HG02870 (cell line): ENCODE data around the gene PKD2.
A peak's percentile ranks its signal among the peaks of the same experiment; 100 is the strongest.

Source experiments
- ATAC-seq: cut with Tn5 transposase; IDR thresholded peaks from one replicate; pipeline ENCODE4 v1.9.1; 2021; ENCODE audit warnings: mild to moderate bottlenecking, moderate library complexity; ENCODE audit not compliant: unreplicated experiment

PKD2 gene

GRCh38 chr4:88007304-88008121, at the start of gene PKD2:
PKD2 (plus strand) TSS chr4:88007635; CDS start chr4:88007734, 99 bp downstream.
- peak; percentile 86 for ATAC-seq

- ATAC-seq: no peak
These were observed 45.4 kb upstream of the PKD2 start for GRCh38 chr4:87961993-87962392.

GRCh38 chr4:87962398-87963146, 44.9 kb upstream of the PKD2 start:
- no peak for ATAC-seq

- no peak for ATAC-seq
These were observed 41.9 kb upstream of the PKD2 start for GRCh38 chr4:87965501-87965975.

- no peak for ATAC-seq
These were observed 41.3 kb upstream of the PKD2 start for GRCh38 chr4:87966095-87966496.

- ATAC-seq: no peak
These were observed 40.2 kb upstream of the PKD2 start for GRCh38 chr4:87967193-87967592.

GRCh38 chr4:87970121-87970520, 37.3 kb upstream of the PKD2 start:
- ATAC-seq: no peak

GRCh38 chr4:87971866-87972265, 35.6 kb upstream of the PKD2 start:
- no peak for ATAC-seq

GRCh38 chr4:87973283-87974169, 33.9 kb upstream of the PKD2 start:
- ATAC-seq: peak; percentile 88

GRCh38 chr4:87974856-87975462, 32.5 kb upstream of the PKD2 start:
- ATAC-seq: no peak

- no peak for ATAC-seq
These were observed 32.0 kb upstream of the PKD2 start, which contains the start of gene SPP1 for GRCh38 chr4:87975466-87975865. SPP1 (plus strand) TSS chr4:87975714; CDS start chr4:87976896, 1,182 bp downstream.

- ATAC-seq: no peak
These were observed 29.7 kb upstream of the PKD2 start for GRCh38 chr4:87977521-87978278.

- ATAC-seq: no peak
These were observed 28.8 kb upstream of the PKD2 start for GRCh38 chr4:87978681-87979080.

GRCh38 chr4:87979810-87980209, 27.6 kb upstream of the PKD2 start:
- no peak for ATAC-seq

- no peak for ATAC-seq
These were observed 25.9 kb upstream of the PKD2 start for GRCh38 chr4:87981486-87981885.

- no peak for ATAC-seq
These were observed 25.4 kb upstream of the PKD2 start for GRCh38 chr4:87982036-87982435.

- ATAC-seq: no peak
These were observed 24.9 kb upstream of the PKD2 start for GRCh38 chr4:87982446-87983010.

GRCh38 chr4:87983996-87984395, 23.4 kb upstream of the PKD2 start:
- no peak for ATAC-seq

- no peak for ATAC-seq
These were observed 22.1 kb upstream of the PKD2 start for GRCh38 chr4:87985097-87985886.
